ENCODE results near the gene STX8. TPM values are rescaled to one million over a fixed set of nuclear protein-coding genes. Genes with fewer than 3 reads are reported as not detected.

The STX8 gene
- polyA plus RNA-seq, 1 of the 3 experiments (the other 2 are of a cell fraction) = 51.3 TPM

- DNase-seq = no peak
- Histone ChIP-seq H2AFZ (ENCODE audit: low read depth) (no peak overlapping the region), H3K27me3 (ENCODE audit: insufficient read depth) (no peaks in the 10 kb centered on the region), H3K4me2 (no peak overlapping the region), H3K4me1 (ENCODE audit: control insufficient read depth in 1 of 2, insufficient read depth in 2 of 2, low read depth in 1 of 2, low read length in 1 of 2) (no peaks in the 10 kb centered on the region), H3K9me3 (no peaks in the 10 kb centered on the region), H3K27ac (ENCODE audit: low read depth in 2 of 2, low read length in 1 of 2) (no peak overlapping the region), H4K20me1 (ENCODE audit: insufficient read depth) (no peaks in the 10 kb centered on the region), H3K36me3 (replicated peaks in 1 of 2; ENCODE audit: control insufficient read depth in 1 of 2, insufficient read depth in 2 of 2, low read length in 1 of 2) (no peaks in the 10 kb centered on the region), H3K4me3 (ENCODE audit: low read depth in 2 of 2, low read length in 1 of 2) (no peak overlapping the region), H3K9me2 (no peaks in the 10 kb centered on the region), H3F3A (replicated peaks; ENCODE audit: insufficient read depth) (no peaks in the 10 kb centered on the region), H3K9ac (no peak overlapping the region), H3K79me2 (ENCODE audit: insufficient read depth) (no peaks in the 10 kb centered on the region)
- POLR2A ChIA-PET = no interaction called here
- CTCF ChIA-PET = no interaction called here
- WGBS (ENCODE audit: low lambda C conversion rate) = 70% methylated on average over 4 of the region's 4 CpGs
- TF ChIP-seq NRF1 (IDR thresholded peaks at IDR 0.05; ENCODE audit: low read depth, low read length) (no peak), FOXM1 (IDR thresholded peaks at IDR 0.05; ENCODE audit: low read depth) (no peak)
- TF ChIP-seq, protein P1, sequence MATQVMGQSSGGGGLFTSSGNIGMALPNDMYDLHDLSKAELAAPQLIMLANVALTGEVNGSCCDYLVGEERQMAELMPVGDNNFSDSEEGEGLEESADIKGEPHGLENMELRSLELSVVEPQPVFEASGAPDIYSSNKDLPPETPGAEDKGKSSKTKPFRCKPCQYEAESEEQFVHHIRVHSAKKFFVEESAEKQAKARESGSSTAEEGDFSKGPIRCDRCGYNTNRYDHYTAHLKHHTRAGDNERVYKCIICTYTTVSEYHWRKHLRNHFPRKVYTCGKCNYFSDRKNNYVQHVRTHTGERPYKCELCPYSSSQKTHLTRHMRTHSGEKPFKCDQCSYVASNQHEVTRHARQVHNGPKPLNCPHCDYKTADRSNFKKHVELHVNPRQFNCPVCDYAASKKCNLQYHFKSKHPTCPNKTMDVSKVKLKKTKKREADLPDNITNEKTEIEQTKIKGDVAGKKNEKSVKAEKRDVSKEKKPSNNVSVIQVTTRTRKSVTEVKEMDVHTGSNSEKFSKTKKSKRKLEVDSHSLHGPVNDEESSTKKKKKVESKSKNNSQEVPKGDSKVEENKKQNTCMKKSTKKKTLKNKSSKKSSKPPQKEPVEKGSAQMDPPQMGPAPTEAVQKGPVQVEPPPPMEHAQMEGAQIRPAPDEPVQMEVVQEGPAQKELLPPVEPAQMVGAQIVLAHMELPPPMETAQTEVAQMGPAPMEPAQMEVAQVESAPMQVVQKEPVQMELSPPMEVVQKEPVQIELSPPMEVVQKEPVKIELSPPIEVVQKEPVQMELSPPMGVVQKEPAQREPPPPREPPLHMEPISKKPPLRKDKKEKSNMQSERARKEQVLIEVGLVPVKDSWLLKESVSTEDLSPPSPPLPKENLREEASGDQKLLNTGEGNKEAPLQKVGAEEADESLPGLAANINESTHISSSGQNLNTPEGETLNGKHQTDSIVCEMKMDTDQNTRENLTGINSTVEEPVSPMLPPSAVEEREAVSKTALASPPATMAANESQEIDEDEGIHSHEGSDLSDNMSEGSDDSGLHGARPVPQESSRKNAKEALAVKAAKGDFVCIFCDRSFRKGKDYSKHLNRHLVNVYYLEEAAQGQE (IDR thresholded peaks at IDR 0.05; ENCODE audit: low read depth, low read length) = no peak
- TF ChIP-seq, protein P2, sequence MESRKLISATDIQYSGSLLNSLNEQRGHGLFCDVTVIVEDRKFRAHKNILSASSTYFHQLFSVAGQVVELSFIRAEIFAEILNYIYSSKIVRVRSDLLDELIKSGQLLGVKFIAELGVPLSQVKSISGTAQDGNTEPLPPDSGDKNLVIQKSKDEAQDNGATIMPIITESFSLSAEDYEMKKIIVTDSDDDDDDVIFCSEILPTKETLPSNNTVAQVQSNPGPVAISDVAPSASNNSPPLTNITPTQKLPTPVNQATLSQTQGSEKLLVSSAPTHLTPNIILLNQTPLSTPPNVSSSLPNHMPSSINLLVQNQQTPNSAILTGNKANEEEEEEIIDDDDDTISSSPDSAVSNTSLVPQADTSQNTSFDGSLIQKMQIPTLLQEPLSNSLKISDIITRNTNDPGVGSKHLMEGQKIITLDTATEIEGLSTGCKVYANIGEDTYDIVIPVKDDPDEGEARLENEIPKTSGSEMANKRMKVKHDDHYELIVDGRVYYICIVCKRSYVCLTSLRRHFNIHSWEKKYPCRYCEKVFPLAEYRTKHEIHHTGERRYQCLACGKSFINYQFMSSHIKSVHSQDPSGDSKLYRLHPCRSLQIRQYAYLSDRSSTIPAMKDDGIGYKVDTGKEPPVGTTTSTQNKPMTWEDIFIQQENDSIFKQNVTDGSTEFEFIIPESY (IDR thresholded peaks at IDR 0.05; ENCODE audit: borderline replicate concordance, low read depth) = no peak
Measured at GRCh38 chr17:9294661-9295210, 280.9 kb downstream of the STX8 start.

- Histone ChIP-seq H3F3A (replicated peaks; ENCODE audit: insufficient read depth) (no peaks in the 10 kb centered on the region), H3K79me2 (ENCODE audit: insufficient read depth) (no peaks in the 10 kb centered on the region), H3K4me1 (ENCODE audit: control insufficient read depth in 1 of 2, insufficient read depth in 2 of 2, low read depth in 1 of 2, low read length in 1 of 2) (no peaks in the 10 kb centered on the region), H3K9ac (no peak overlapping the region), H3K9me3 (no peaks in the 10 kb centered on the region), H3K4me2 (no peak overlapping the region), H3K4me3 (ENCODE audit: low read depth in 2 of 2, low read length in 1 of 2) (no peak overlapping the region), H3K27ac (ENCODE audit: low read depth in 2 of 2, low read length in 1 of 2) (no peak overlapping the region), H4K20me1 (ENCODE audit: insufficient read depth) (no peaks in the 10 kb centered on the region), H3K36me3 (replicated peaks in 1 of 2; ENCODE audit: control insufficient read depth in 1 of 2, insufficient read depth in 2 of 2, low read length in 1 of 2) (no peaks in the 10 kb centered on the region), H3K27me3 (ENCODE audit: insufficient read depth) (no peaks in the 10 kb centered on the region), H2AFZ (ENCODE audit: low read depth) (no peak overlapping the region), H3K9me2 (no peaks in the 10 kb centered on the region)
- ChIA-PET CTCF (interaction anchor here (0.8 to 2.6 kb wide), 16 partner anchors 8 to 297 kb away, joined by 3 to 13 read pairs (median 4); no protein-coding TSS in a partner anchor), POLR2A (no interaction called here)
- DNase-seq = no peak
- 82% methylated on average over 2 of the region's 2 CpGs for WGBS (ENCODE audit: low lambda C conversion rate)
- TF ChIP-seq FOSL2 (IDR thresholded peaks at IDR 0.05; ENCODE audit: borderline replicate concordance, low read depth) (no peak), NFIC (IDR thresholded peaks at IDR 0.05; ENCODE audit: borderline replicate concordance) (no peak), GABPA (IDR thresholded peaks at IDR 0.05; ENCODE audit: low read depth) (no peak), MEF2A (IDR thresholded peaks at IDR 0.05; ENCODE audit: borderline replicate concordance, low read depth) (no peak), FOXM1 (IDR thresholded peaks at IDR 0.05; ENCODE audit: low read depth) (no peak), CTCF (IDR thresholded peaks at IDR 0.05) (no peak), MXI1 (IDR thresholded peaks at IDR 0.05; ENCODE audit: low read depth, low read length) (no peak), USF2 (IDR thresholded peaks at IDR 0.05; ENCODE audit: borderline replicate concordance, low read depth, low read length) (no peak), EZH2phosphoT487 (IDR thresholded peaks at IDR 0.05; ENCODE audit: borderline replicate concordance, low read depth) (no peak), RXRA (IDR thresholded peaks at IDR 0.05; ENCODE audit: borderline replicate concordance, low read depth) (no peak), USF1 (IDR thresholded peaks at IDR 0.05; ENCODE audit: borderline replicate concordance, low read depth) (no peak)
- TF ChIP-seq, protein P3, sequence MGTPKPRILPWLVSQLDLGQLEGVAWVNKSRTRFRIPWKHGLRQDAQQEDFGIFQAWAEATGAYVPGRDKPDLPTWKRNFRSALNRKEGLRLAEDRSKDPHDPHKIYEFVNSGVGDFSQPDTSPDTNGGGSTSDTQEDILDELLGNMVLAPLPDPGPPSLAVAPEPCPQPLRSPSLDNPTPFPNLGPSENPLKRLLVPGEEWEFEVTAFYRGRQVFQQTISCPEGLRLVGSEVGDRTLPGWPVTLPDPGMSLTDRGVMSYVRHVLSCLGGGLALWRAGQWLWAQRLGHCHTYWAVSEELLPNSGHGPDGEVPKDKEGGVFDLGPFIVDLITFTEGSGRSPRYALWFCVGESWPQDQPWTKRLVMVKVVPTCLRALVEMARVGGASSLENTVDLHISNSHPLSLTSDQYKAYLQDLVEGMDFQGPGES (IDR thresholded peaks at IDR 0.05; ENCODE audit: low read depth, low read length) = no peak
- TF ChIP-seq, protein P4, sequence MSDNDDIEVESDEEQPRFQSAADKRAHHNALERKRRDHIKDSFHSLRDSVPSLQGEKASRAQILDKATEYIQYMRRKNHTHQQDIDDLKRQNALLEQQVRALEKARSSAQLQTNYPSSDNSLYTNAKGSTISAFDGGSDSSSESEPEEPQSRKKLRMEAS (IDR thresholded peaks at IDR 0.05; ENCODE audit: low read depth) = no peak
Measured at GRCh38 chr17:9292561-9292941, 283.1 kb downstream of the STX8 start.

Measured in SK-N-SH (cell line).